ENCODE data around the gene MMP27.

Gene MMP27

DNA sequence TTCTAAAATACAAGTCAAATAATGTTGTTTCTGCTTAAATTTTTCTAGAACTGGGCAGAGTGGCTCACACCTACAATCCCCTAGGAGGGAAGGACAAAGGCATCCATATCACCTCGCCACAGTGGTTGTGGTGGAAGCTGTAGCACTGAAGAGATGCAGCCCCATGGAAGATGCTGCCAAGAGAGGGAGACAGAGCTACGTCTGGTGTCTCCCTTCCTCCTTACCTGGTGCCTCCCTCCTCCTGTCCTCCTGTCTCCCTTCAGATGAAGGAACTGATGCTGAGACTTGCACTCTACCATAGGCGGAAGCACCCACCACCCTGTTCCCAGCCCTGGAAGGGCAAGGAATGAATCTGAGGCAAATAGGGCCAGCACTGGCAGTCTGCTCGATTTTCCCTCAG, 22.3 kb downstream of the MMP27 start:
- TF ChIP-seq ZBTB7A (IDR thresholded peaks at IDR 0.05; ENCODE audit: low read depth) = no peak
- no peak for TF ChIP-seq EGR1 (IDR thresholded peaks at IDR 0.05)
- TF ChIP-seq CREB1 (IDR thresholded peaks at IDR 0.05; ENCODE audit: low read depth) = no peak
- no peak for TF ChIP-seq TCF12 (IDR thresholded peaks at IDR 0.05; ENCODE audit: low read depth)
- TF ChIP-seq, protein P1, sequence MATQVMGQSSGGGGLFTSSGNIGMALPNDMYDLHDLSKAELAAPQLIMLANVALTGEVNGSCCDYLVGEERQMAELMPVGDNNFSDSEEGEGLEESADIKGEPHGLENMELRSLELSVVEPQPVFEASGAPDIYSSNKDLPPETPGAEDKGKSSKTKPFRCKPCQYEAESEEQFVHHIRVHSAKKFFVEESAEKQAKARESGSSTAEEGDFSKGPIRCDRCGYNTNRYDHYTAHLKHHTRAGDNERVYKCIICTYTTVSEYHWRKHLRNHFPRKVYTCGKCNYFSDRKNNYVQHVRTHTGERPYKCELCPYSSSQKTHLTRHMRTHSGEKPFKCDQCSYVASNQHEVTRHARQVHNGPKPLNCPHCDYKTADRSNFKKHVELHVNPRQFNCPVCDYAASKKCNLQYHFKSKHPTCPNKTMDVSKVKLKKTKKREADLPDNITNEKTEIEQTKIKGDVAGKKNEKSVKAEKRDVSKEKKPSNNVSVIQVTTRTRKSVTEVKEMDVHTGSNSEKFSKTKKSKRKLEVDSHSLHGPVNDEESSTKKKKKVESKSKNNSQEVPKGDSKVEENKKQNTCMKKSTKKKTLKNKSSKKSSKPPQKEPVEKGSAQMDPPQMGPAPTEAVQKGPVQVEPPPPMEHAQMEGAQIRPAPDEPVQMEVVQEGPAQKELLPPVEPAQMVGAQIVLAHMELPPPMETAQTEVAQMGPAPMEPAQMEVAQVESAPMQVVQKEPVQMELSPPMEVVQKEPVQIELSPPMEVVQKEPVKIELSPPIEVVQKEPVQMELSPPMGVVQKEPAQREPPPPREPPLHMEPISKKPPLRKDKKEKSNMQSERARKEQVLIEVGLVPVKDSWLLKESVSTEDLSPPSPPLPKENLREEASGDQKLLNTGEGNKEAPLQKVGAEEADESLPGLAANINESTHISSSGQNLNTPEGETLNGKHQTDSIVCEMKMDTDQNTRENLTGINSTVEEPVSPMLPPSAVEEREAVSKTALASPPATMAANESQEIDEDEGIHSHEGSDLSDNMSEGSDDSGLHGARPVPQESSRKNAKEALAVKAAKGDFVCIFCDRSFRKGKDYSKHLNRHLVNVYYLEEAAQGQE (IDR thresholded peaks at IDR 0.05; ENCODE audit: low read depth) = no peak
- TF ChIP-seq CEBPB (IDR thresholded peaks at IDR 0.05) = no peak
- TF ChIP-seq, protein P2, sequence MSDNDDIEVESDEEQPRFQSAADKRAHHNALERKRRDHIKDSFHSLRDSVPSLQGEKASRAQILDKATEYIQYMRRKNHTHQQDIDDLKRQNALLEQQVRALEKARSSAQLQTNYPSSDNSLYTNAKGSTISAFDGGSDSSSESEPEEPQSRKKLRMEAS (IDR thresholded peaks at IDR 0.05) = no peak
- TF ChIP-seq RAD21 (IDR thresholded peaks at IDR 0.05; ENCODE audit: low read depth) = no peak
- TF ChIP-seq, protein P3, sequence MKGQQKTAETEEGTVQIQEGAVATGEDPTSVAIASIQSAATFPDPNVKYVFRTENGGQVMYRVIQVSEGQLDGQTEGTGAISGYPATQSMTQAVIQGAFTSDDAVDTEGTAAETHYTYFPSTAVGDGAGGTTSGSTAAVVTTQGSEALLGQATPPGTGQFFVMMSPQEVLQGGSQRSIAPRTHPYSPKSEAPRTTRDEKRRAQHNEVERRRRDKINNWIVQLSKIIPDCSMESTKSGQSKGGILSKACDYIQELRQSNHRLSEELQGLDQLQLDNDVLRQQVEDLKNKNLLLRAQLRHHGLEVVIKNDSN (IDR thresholded peaks at IDR 0.05) = no peak
- TF ChIP-seq EP300 (IDR thresholded peaks at IDR 0.05; ENCODE audit: borderline replicate concordance) = no peak

DNA sequence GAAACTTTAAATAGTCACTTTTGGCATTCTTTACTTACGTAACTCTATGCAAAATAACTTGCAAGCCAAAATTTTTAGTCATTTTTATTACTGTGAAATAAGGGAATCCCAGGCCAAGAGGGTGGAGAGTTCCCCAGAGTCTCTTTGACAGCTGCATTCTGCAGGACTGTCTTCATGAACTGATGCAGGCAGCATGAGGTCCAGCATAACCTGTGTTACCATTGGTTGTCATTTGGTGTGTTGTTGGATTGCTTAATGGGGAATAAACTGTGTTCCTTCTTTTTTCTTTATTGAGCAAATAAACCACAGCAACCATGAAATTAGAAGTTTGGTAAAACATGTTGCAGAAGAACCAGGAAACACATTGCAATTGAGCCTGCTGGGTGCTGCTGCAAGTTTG, 24.6 kb downstream of the MMP27 start:
- TF ChIP-seq TEAD4 (IDR thresholded peaks at IDR 0.05) (no peak), CEBPB (IDR thresholded peaks at IDR 0.05) (no peak), CREB1 (IDR thresholded peaks at IDR 0.05; ENCODE audit: low read depth) (no peak), RAD21 (IDR thresholded peaks at IDR 0.05; ENCODE audit: low read depth) (no peak), EGR1 (IDR thresholded peaks at IDR 0.05) (no peak), YY1 (IDR thresholded peaks at IDR 0.05; ENCODE audit: low read depth) (no peak), EP300 (IDR thresholded peaks at IDR 0.05; ENCODE audit: borderline replicate concordance) (no peak)
- TF ChIP-seq, protein P2 (IDR thresholded peaks at IDR 0.05) = no peak

DNA sequence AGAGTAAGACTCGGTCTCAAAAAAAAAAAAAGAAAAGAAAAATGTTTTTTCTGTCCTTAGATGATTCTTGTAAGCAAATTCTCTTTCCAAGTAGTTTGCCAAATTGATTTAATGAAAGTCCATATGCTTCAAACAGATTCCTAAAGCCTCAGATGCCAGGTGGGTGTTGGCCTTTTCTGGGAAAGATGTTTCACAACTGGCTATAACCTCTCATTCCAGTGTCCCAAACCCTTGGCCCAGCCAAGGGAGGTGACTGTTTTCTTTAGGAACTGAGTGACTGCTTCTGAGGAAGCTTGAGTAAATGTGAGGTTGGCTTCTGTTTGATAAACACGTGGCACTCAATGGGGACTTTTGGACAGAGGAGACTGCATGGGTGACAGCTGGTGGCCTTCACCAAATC, 27.5 kb downstream of the MMP27 start:
- TF ChIP-seq TAF1 (IDR thresholded peaks at IDR 0.05; ENCODE audit: low read depth) = no peak
- no peak for TF ChIP-seq NFIC (IDR thresholded peaks at IDR 0.05)
- TF ChIP-seq, protein P2 (IDR thresholded peaks at IDR 0.05) = no peak
- no peak for TF ChIP-seq EP300 (IDR thresholded peaks at IDR 0.05; ENCODE audit: borderline replicate concordance)
- TF ChIP-seq FOXM1 (IDR thresholded peaks at IDR 0.05; ENCODE audit: borderline replicate concordance, low read depth) = no peak
- TF ChIP-seq, protein P1 (IDR thresholded peaks at IDR 0.05; ENCODE audit: low read depth) = no peak
- TF ChIP-seq ZBTB7A (IDR thresholded peaks at IDR 0.05; ENCODE audit: low read depth) = no peak
- TF ChIP-seq YY1 (IDR thresholded peaks at IDR 0.05; ENCODE audit: low read depth) = no peak
- no peak for TF ChIP-seq TEAD4 (IDR thresholded peaks at IDR 0.05)
- no peak for TF ChIP-seq TCF12 (IDR thresholded peaks at IDR 0.05; ENCODE audit: low read depth)
- no peak for TF ChIP-seq RAD21 (IDR thresholded peaks at IDR 0.05; ENCODE audit: low read depth)
- TF ChIP-seq CREB1 (IDR thresholded peaks at IDR 0.05; ENCODE audit: low read depth) = no peak
- no peak for TF ChIP-seq CEBPB (IDR thresholded peaks at IDR 0.05)
- TF ChIP-seq EGR1 (IDR thresholded peaks at IDR 0.05) = no peak
- TF ChIP-seq, protein P3 (IDR thresholded peaks at IDR 0.05) = no peak

DNA sequence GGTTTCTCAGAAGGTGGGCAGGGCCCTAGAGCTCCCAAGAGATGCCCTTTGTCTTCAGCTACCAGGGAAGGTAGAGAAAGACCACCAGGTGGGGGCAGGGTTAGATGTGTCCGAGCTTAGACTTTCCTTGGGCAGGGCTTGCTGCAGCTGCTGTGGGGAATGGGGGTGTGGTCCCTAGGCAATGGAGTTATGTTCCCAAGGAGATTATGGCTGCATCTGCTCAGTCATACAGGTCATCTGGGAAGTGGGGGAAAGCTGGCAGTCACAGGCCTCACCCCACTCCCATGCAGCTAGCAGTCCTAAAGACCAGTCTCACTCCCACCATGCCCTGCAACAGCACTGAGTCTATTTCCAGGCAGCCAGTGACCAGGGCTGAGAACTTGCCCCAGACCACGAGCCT, 29.5 kb downstream of the MMP27 start:
- TF ChIP-seq, protein P1 (IDR thresholded peaks at IDR 0.05; ENCODE audit: low read depth) = no peak
- TF ChIP-seq EGR1 (IDR thresholded peaks at IDR 0.05) (no peak), ZBTB7A (IDR thresholded peaks at IDR 0.05; ENCODE audit: low read depth) (no peak), CEBPB (IDR thresholded peaks at IDR 0.05) (no peak), TCF12 (IDR thresholded peaks at IDR 0.05; ENCODE audit: low read depth) (no peak), TEAD4 (IDR thresholded peaks at IDR 0.05) (no peak), NFIC (IDR thresholded peaks at IDR 0.05) (no peak), RAD21 (IDR thresholded peaks at IDR 0.05; ENCODE audit: low read depth) (no peak)
- TF ChIP-seq, protein P2 (IDR thresholded peaks at IDR 0.05) = no peak
- TF ChIP-seq, protein P3 (IDR thresholded peaks at IDR 0.05) = no peak

Data from Ishikawa (cell line).